HL-60 (cell line): ENCODE data around the gene PAX5.

Source experiments
- DNase-seq, 2 experiments: peaks; one replicate each; pipeline ENCODE4 v3.0.0-alpha.2; 2010 to 2020; ENCODE audit warnings: low read depth in 1 of 2, low spot score in 1 of 2
- H3K27ac ChIP-seq: fragments of 250-450 bp; sonication (Bioruptor Pico); replicated peaks from 2 replicates; pipeline ENCODE4 v1.5.1; 2020; ENCODE audit warnings: mild to moderate bottlenecking, moderate library complexity
- H3K27me3 ChIP-seq: fragments of 250-450 bp; sonication (Bioruptor Pico); 2 replicates; pipeline ENCODE4 v1.5.1; 2021; ENCODE audit warnings: mild to moderate bottlenecking, moderate library complexity; ENCODE audit not compliant: insufficient read depth, poor library complexity, severe bottlenecking
- H3K4me3 ChIP-seq: replicated peaks from 2 replicates; pipeline ENCODE4 v1.5.1; 2011; ENCODE audit warnings: mild to moderate bottlenecking, control low read depth, low read length; ENCODE audit not compliant: insufficient read depth
- GABPA ChIP-seq: IDR thresholded peaks from 2 replicates; pipeline ENCODE4 v1.6.1; 2012; ENCODE audit warnings: low read depth
- POLR2AphosphoS5 ChIP-seq: IDR thresholded peaks from 2 replicates; pipeline ENCODE4 v1.6.1; 2012; ENCODE audit warnings: low read depth
- SPI1 ChIP-seq: IDR thresholded peaks from 2 replicates; pipeline ENCODE4 v1.6.1; 2012; ENCODE audit warnings: low read depth, mild to moderate bottlenecking, borderline replicate concordance
- TF ChIP-seq, protein P1 (sequence below): IDR thresholded peaks from one replicate; pipeline ENCODE4 v1.5.1; 2011; ENCODE audit warnings: low read length, control low read depth, inconsistent platforms; ENCODE audit not compliant: insufficient read depth
- TF ChIP-seq, protein P2 (sequence below): IDR thresholded peaks from 2 replicates; pipeline ENCODE4 v1.6.1; 2012; ENCODE audit warnings: low read depth; ENCODE audit not compliant: insufficient replicate concordance

PAX5 gene

DNA sequence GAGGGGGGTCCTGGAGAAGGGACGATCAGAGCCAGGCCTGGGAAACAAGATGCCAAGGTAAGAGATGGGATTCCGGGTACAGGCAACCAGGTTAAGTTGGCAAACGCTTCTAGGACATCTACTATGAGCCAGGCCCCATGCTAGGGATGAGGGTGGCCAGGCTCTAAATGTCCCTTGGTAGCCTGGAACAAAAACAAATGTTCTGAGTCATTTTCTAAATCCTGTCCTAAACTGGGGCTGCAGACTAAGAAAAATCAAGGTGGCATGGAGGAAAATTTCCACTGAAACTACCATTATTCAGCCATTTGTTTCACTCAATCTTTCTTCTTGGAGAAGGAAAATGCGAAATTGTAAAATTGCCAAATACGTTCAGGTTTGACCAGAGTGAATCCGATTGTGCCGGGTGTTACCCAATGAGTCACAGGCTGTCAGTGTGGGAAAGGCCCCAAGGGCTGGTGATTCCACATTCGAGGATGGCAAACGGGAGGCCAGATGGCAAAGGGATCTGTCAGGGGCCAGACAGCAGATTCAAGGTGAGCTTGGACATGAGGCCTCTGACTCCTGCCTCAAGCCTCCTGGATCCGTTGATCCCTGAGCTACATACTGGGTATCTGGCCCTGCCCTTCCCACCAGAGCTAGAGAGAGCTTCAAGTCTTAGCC lies 57.6 kb downstream of the PAX5 start:
- H3K27me3 ChIP-seq: peaks cover 3% of the 10 kb centered on the region
- H3K27ac ChIP-seq: no peak overlapping the region
- no peak overlapping the region for H3K4me3 ChIP-seq
- TF ChIP-seq, protein P1, sequence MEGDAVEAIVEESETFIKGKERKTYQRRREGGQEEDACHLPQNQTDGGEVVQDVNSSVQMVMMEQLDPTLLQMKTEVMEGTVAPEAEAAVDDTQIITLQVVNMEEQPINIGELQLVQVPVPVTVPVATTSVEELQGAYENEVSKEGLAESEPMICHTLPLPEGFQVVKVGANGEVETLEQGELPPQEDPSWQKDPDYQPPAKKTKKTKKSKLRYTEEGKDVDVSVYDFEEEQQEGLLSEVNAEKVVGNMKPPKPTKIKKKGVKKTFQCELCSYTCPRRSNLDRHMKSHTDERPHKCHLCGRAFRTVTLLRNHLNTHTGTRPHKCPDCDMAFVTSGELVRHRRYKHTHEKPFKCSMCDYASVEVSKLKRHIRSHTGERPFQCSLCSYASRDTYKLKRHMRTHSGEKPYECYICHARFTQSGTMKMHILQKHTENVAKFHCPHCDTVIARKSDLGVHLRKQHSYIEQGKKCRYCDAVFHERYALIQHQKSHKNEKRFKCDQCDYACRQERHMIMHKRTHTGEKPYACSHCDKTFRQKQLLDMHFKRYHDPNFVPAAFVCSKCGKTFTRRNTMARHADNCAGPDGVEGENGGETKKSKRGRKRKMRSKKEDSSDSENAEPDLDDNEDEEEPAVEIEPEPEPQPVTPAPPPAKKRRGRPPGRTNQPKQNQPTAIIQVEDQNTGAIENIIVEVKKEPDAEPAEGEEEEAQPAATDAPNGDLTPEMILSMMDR: no peak
- TF ChIP-seq POLR2AphosphoS5: no peak
- no peak for TF ChIP-seq SPI1
- no peak for TF ChIP-seq GABPA
- TF ChIP-seq, protein P2, sequence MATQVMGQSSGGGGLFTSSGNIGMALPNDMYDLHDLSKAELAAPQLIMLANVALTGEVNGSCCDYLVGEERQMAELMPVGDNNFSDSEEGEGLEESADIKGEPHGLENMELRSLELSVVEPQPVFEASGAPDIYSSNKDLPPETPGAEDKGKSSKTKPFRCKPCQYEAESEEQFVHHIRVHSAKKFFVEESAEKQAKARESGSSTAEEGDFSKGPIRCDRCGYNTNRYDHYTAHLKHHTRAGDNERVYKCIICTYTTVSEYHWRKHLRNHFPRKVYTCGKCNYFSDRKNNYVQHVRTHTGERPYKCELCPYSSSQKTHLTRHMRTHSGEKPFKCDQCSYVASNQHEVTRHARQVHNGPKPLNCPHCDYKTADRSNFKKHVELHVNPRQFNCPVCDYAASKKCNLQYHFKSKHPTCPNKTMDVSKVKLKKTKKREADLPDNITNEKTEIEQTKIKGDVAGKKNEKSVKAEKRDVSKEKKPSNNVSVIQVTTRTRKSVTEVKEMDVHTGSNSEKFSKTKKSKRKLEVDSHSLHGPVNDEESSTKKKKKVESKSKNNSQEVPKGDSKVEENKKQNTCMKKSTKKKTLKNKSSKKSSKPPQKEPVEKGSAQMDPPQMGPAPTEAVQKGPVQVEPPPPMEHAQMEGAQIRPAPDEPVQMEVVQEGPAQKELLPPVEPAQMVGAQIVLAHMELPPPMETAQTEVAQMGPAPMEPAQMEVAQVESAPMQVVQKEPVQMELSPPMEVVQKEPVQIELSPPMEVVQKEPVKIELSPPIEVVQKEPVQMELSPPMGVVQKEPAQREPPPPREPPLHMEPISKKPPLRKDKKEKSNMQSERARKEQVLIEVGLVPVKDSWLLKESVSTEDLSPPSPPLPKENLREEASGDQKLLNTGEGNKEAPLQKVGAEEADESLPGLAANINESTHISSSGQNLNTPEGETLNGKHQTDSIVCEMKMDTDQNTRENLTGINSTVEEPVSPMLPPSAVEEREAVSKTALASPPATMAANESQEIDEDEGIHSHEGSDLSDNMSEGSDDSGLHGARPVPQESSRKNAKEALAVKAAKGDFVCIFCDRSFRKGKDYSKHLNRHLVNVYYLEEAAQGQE: no peak
- no peak for DNase-seq

DNA sequence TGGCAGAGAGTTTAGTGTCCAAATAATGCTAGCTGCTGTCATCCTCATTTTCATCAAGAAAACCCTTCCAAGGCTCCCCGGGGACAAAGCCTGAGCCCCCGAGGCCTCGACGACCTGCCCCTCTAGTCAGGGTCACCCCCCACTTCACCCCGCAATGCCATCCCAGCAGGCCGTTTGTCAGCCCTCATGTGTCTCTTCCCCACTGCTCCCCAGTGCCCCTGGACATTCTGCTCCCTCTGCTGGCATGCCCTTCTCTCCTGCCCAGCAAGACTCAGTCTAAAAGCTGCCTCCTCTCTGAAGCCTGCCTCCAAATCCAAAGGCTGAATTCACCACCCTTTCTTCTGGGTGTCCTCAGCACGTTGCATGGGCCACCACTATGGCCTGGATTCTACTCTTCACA lies 59.3 kb downstream of the PAX5 start:
- Histone ChIP-seq H3K27me3 (peaks cover 3% of the 10 kb centered on the region), H3K27ac (no peak overlapping the region), H3K4me3 (no peak overlapping the region)
- no peak for TF ChIP-seq POLR2AphosphoS5
- no peak for TF ChIP-seq SPI1
- TF ChIP-seq, protein P1: no peak
- TF ChIP-seq, protein P2: no peak
- no peak for TF ChIP-seq GABPA
- DNase-seq: no peak

DNA sequence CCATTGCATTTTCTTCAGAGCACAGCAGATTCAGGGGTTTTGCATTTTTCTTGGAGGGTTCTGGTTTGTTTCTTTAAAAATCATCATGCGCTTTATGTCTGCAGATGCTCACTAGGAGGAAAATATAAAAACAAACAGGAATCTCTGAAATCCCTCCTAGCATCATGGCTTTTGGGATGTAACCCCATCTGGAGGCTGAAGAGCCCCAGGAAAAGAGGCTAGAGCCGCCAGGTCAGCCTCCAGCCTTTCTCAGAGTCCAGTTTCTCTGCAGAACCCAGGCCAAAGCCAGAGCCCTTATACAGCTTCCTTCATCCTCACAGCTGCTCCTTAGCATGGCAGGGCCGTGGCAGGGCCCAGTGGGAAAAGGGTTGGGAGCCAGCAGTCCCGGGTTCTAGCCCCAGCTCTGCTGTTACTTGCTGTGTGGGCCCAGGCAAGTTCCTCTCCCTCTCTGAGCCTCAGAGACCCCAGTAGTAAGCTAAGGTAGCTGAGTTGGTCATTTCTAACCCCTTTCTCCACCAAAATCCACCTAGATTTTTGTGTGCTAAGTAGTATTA lies 62.1 kb downstream of the PAX5 start:
- TF ChIP-seq, protein P2: no peak
- TF ChIP-seq POLR2AphosphoS5: no peak
- TF ChIP-seq, protein P1: no peak
- TF ChIP-seq SPI1: no peak
- no peak for TF ChIP-seq GABPA
- no peak overlapping the region for H3K4me3 ChIP-seq
- H3K27me3 ChIP-seq: peaks cover 3% of the 10 kb centered on the region

More for the DNA sequence above, 62.1 kb downstream of the PAX5 start:
- H3K27ac ChIP-seq: no peak overlapping the region
- no peak for DNase-seq
